Caco-2 (cell line): ENCODE data around the gene AIPL1. TPM values are rescaled to one million over a fixed set of nuclear protein-coding genes. Genes with fewer than 3 reads are reported as not detected.

ENCODE experiments used
- BruUV-seq: library from RNA; stranded (reverse); fragments of 400-500 nt; replicated peaks from 2 replicates; lab custom pipeline; 2021; lab: Mats Ljungman, UMichigan
- CTCF ChIA-PET: fragments of 300-600 bp; sonication (Branson Sonifier 250); formaldehyde crosslinking; loops from one replicate; lab custom pipeline; 2022; ENCODE audit warnings: antibody characterized with exemption; lab: Charles Lee
- POLR2A ChIA-PET: fragments of 300-600 bp; sonication (Branson Sonifier 250); formaldehyde crosslinking; loops from one replicate; lab custom pipeline; 2022; ENCODE audit warnings: antibody characterized with exemption; lab: Charles Lee
- DNase-seq, 2 experiments: peaks; one replicate each; pipeline versions ENCODE4 v3.0.0 to v3.0.0-alpha.2; 2020 to 2022
- H3K27me3 ChIP-seq: replicated peaks from 2 replicates; pipeline ENCODE4 v1.6.0; 2011; ENCODE audit warnings: low read length; ENCODE audit not compliant: control insufficient read depth, insufficient read depth
- H3K36me3 ChIP-seq: 2 replicates; pipeline ENCODE4 v1.5.1; 2011; ENCODE audit warnings: low read length; ENCODE audit not compliant: control insufficient read depth, insufficient read depth
- H3K4me1 ChIP-seq: fragments of 250-450 bp; sonication (Bioruptor Pico); 2 replicates; pipeline ENCODE4 v1.5.1; 2020; ENCODE audit warnings: mild to moderate bottlenecking
- H3K4me3 ChIP-seq: 2 replicates; pipeline ENCODE4 v1.5.1; 2011; ENCODE audit warnings: low read depth, mild to moderate bottlenecking, control low read depth, low read length
- H3K9me3 ChIP-seq: fragments of 250-450 bp; sonication (Bioruptor Pico); 2 replicates; pipeline ENCODE4 v1.5.1; 2020; ENCODE audit warnings: mild to moderate bottlenecking, moderate library complexity
- H3K27ac Mint-ChIP-seq: one replicate; pipeline ENCODE4 v1.8.0; 2022; ENCODE audit warnings: mixed read lengths; ENCODE audit not compliant: unreplicated experiment
- H3K27me3 Mint-ChIP-seq: one replicate; pipeline ENCODE4 v1.8.0; 2022; ENCODE audit warnings: mixed read lengths; ENCODE audit not compliant: insufficient read depth, unreplicated experiment
- H3K36me3 Mint-ChIP-seq: one replicate; pipeline ENCODE4 v1.8.0; 2022; ENCODE audit warnings: mild to moderate bottlenecking, mixed read lengths; ENCODE audit not compliant: insufficient read depth, unreplicated experiment
- H3K4me1 Mint-ChIP-seq: one replicate; pipeline ENCODE4 v1.8.0; 2022; ENCODE audit warnings: low read depth, mixed read lengths; ENCODE audit not compliant: unreplicated experiment
- H3K4me3 Mint-ChIP-seq: one replicate; pipeline ENCODE4 v1.8.0; 2022; ENCODE audit warnings: mild to moderate bottlenecking, moderate library complexity, mixed read lengths; ENCODE audit not compliant: unreplicated experiment
- H3K9me3 Mint-ChIP-seq: one replicate; pipeline ENCODE4 v1.8.0; 2022; ENCODE audit warnings: mixed read lengths; ENCODE audit not compliant: unreplicated experiment
- intact Hi-C: fragments of 100-400 bp; cut with micrococcal nuclease; formaldehyde crosslinking; loops from one replicate; pipeline ENCODE4 v1.10.0; 2022; ENCODE audit not compliant: unreplicated experiment
- total RNA-seq: library from RNA; stranded (reverse); gene quantifications from 2 replicates; pipeline ENCODE4 v1.2.3, GENCODE V29; 2022
- TF ChIP-seq, protein P1 (sequence below), 2 experiments: fragments of 200-600 bp in 1 of 2; IDR thresholded peaks; 1 replicate in 1 of 2; 2 replicates in 1 of 2; pipeline versions ENCODE4 v1.5.1 to v1.8.0; 2011 to 2022; ENCODE audit warnings: antibody characterized with exemption in 1 of 2, control low read depth in 1 of 2, inconsistent platforms in 1 of 2, low read depth in 1 of 2, low read length in 1 of 2, mild to moderate bottlenecking in 1 of 2, moderate library complexity in 1 of 2; ENCODE audit not compliant: insufficient read depth in 1 of 2, severe bottlenecking in 1 of 2, unreplicated experiment in 1 of 2

Gene AIPL1
- total RNA-seq, 1 experiment from 2014 or later, result not detected

GRCh38 chr17:6427279-6427781, 7.6 kb downstream of the AIPL1 start:
- no peaks in the 10 kb centered on the region for H3K9me3 ChIP-seq
- ChIA-PET POLR2A (no interaction called here), CTCF (no interaction called here)
- TF ChIP-seq, protein P1, sequence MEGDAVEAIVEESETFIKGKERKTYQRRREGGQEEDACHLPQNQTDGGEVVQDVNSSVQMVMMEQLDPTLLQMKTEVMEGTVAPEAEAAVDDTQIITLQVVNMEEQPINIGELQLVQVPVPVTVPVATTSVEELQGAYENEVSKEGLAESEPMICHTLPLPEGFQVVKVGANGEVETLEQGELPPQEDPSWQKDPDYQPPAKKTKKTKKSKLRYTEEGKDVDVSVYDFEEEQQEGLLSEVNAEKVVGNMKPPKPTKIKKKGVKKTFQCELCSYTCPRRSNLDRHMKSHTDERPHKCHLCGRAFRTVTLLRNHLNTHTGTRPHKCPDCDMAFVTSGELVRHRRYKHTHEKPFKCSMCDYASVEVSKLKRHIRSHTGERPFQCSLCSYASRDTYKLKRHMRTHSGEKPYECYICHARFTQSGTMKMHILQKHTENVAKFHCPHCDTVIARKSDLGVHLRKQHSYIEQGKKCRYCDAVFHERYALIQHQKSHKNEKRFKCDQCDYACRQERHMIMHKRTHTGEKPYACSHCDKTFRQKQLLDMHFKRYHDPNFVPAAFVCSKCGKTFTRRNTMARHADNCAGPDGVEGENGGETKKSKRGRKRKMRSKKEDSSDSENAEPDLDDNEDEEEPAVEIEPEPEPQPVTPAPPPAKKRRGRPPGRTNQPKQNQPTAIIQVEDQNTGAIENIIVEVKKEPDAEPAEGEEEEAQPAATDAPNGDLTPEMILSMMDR (IDR thresholded peaks at IDR 0.05; ENCODE audit: insufficient read depth in 1 of 2, low read depth in 1 of 2, low read length in 1 of 2, severe bottlenecking in 1 of 2, unreplicated experiment in 1 of 2), result no peak
- no peaks in the 10 kb centered on the region for H3K27me3 ChIP-seq
- Mint-ChIP-seq H3K27me3 (no peaks in the 10 kb centered on the region), H3K27ac (no peak overlapping the region), H3K4me1 (no peaks in the 10 kb centered on the region), H3K4me3 (no peak overlapping the region), H3K9me3 (peaks cover 10% of the 10 kb centered on the region), H3K36me3 (no peaks in the 10 kb centered on the region)
- no peaks in the 10 kb centered on the region for H3K4me1 ChIP-seq
- H3K4me3 ChIP-seq, result no peak overlapping the region
- intact Hi-C loops, result no loop called here
- H3K36me3 ChIP-seq, result no peaks in the 10 kb centered on the region
- no TSS peak for BruUV-seq
- no peak for DNase-seq

- Mint-ChIP-seq H3K9me3 (peaks cover 10% of the 10 kb centered on the region), H3K27me3 (no peaks in the 10 kb centered on the region), H3K36me3 (no peaks in the 10 kb centered on the region), H3K4me3 (no peak overlapping the region), H3K27ac (no peak overlapping the region), H3K4me1 (no peaks in the 10 kb centered on the region)
- Histone ChIP-seq H3K4me3 (no peak overlapping the region), H3K4me1 (no peaks in the 10 kb centered on the region), H3K27me3 (no peaks in the 10 kb centered on the region), H3K36me3 (no peaks in the 10 kb centered on the region), H3K9me3 (no peaks in the 10 kb centered on the region)
- ChIA-PET CTCF (no interaction called here), POLR2A (no interaction called here)
- no peak for DNase-seq
- TF ChIP-seq, protein P1 (IDR thresholded peaks at IDR 0.05; ENCODE audit: insufficient read depth in 1 of 2, low read depth in 1 of 2, low read length in 1 of 2, severe bottlenecking in 1 of 2, unreplicated experiment in 1 of 2), result no peak
- BruUV-seq, result no TSS peak
- intact Hi-C loops, result no loop called here
Measured at GRCh38 chr17:6426356-6427101, 8.4 kb downstream of the AIPL1 start.

DNA sequence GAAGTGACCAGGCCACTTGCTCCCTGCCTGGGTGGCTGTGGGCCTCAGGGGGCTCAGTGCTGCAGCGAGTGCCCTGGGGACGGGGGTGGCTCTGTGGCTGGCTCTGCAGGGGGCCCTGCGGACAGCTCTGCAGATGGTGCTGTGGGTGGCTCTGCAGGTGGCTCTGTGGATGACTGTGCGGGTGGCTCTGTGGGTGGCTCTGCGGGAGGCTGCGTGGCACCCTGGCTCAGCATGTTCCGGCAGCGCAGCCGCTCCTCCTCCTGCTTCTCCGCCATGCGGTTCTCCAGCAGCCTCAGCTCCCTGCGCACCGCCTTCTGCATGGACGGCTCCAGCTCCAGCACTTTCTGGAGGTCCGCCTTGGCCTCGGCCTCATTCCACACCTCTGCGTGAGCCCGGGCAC, 9.5 kb downstream of the AIPL1 start:
- no TSS peak for BruUV-seq
- H3K27me3 ChIP-seq, result no peaks in the 10 kb centered on the region

More for the DNA sequence above, 9.5 kb downstream of the AIPL1 start:
- H3K36me3 Mint-ChIP-seq, result no peaks in the 10 kb centered on the region
- CTCF ChIA-PET, result no interaction called here
- no peak for DNase-seq
- no peaks in the 10 kb centered on the region for H3K36me3 ChIP-seq
- no peaks in the 10 kb centered on the region for H3K4me1 ChIP-seq
- POLR2A ChIA-PET, result no interaction called here
- H3K9me3 Mint-ChIP-seq, result peaks cover 10% of the 10 kb centered on the region
- no peaks in the 10 kb centered on the region for H3K9me3 ChIP-seq
- H3K4me3 ChIP-seq, result no peak overlapping the region
- no peak overlapping the region for H3K4me3 Mint-ChIP-seq
- H3K27me3 Mint-ChIP-seq, result no peaks in the 10 kb centered on the region
- intact Hi-C loops, result no loop called here
- H3K4me1 Mint-ChIP-seq, result no peaks in the 10 kb centered on the region
- H3K27ac Mint-ChIP-seq, result no peak overlapping the region
- TF ChIP-seq, protein P1 (IDR thresholded peaks at IDR 0.05; ENCODE audit: insufficient read depth in 1 of 2, low read depth in 1 of 2, low read length in 1 of 2, severe bottlenecking in 1 of 2, unreplicated experiment in 1 of 2), result no peak
